GM12878 (cell line): Measurements from ENCODE around the gene DDX10. TPM values are rescaled to one million over a fixed set of nuclear protein-coding genes. Genes with fewer than 3 reads are reported as not detected.

Experiments used
- ATAC-seq: fragments of 200-7000 bp; cut with Tn5 transposase; 3 replicates; pipeline ENCODE4 v1.9.1; 2020; ENCODE audit warnings: mild to moderate bottlenecking, moderate library complexity
- BruUV-seq: library from RNA; stranded (reverse); fragments of 400-500 nt; replicated peaks from 2 replicates; lab custom pipeline; 2021; lab: Mats Ljungman, UMichigan
- CTCF ChIA-PET: fragments of 300-600 bp; sonication (Branson Sonifier 250); formaldehyde crosslinking; extraction: SDS; loops from one replicate; lab custom pipeline; 2021; ENCODE audit warnings: inconsistent platforms; lab: Yijun Ruan, JAX
- POLR2A ChIA-PET: fragments of 350-600 bp; formaldehyde crosslinking; extraction: SDS; loops from one replicate; lab custom pipeline; 2021; ENCODE audit warnings: inconsistent platforms; lab: Charles Lee
- RAD21 ChIA-PET: fragments of 300-600 bp; sonication (Branson Sonifier 250); formaldehyde crosslinking; loops from one replicate; lab custom pipeline; 2023; ENCODE audit warnings: antibody characterized with exemption; ENCODE audit not compliant: unreplicated experiment; lab: Charles Lee
- SMC1A ChIA-PET: fragments of 300-600 bp; sonication (Branson Sonifier 250); formaldehyde crosslinking; loops from one replicate; lab custom pipeline; 2023; ENCODE audit not compliant: unreplicated experiment, uncharacterized antibody; lab: Charles Lee
- DNase-seq: peaks from one replicate; pipeline ENCODE4 v3.0.0-alpha.2; 2011; ENCODE audit warnings: low read depth, low spot score
- FAIRE-seq: peaks from 3 replicates; lab custom pipeline; 2011; peaks lifted over from hg19 to GRCh38; lab: Jason Lieb, UNC
- H2AFZ ChIP-seq: 2 replicates; pipeline ENCODE4 v1.6.0; 2011; ENCODE audit warnings: low read depth, low read length, control low read depth; ENCODE audit not compliant: control insufficient read depth
- H3K27ac ChIP-seq: 2 replicates; pipeline ENCODE4 v1.5.1; 2011; ENCODE audit warnings: control low read depth; ENCODE audit not compliant: control insufficient read depth, insufficient read depth
- H3K27me3 ChIP-seq, 2 experiments: replicated peaks in 1 of 2; 2 replicates each; pipeline versions ENCODE4 v1.6.0 to v1.6.1; 2011; ENCODE audit warnings: low read length in 1 of 2; ENCODE audit not compliant: control insufficient read depth in 2 of 2, insufficient read depth in 2 of 2
- H3K36me3 ChIP-seq, 2 experiments: 2 replicates each; pipeline ENCODE4 v1.5.1; 2011; ENCODE audit warnings: low read length in 1 of 2; ENCODE audit not compliant: control insufficient read depth in 2 of 2, insufficient read depth in 2 of 2
- H3K4me1 ChIP-seq: 2 replicates; pipeline ENCODE4 v1.6.1; 2011; ENCODE audit warnings: mild to moderate bottlenecking, low read length, moderate library complexity, mixed read lengths; ENCODE audit not compliant: control insufficient read depth, insufficient read depth
- H3K4me2 ChIP-seq: 2 replicates; pipeline ENCODE4 v1.6.0; 2011; ENCODE audit warnings: control low read depth; ENCODE audit not compliant: control insufficient read depth, insufficient read depth
- H3K4me3 ChIP-seq: fragments of 200-600 bp; sonication (generic); 2 replicates; pipeline ENCODE4 v1.5.1; 2016
- H3K79me2 ChIP-seq: 2 replicates; pipeline ENCODE4 v1.6.0; 2011; ENCODE audit warnings: low read length; ENCODE audit not compliant: control insufficient read depth, insufficient read depth
- H3K9ac ChIP-seq: 2 replicates; pipeline ENCODE4 v1.8.0; 2011; ENCODE audit warnings: low read length, control low read depth, mixed read lengths; ENCODE audit not compliant: control insufficient read depth, insufficient read depth
- H3K9me3 ChIP-seq: replicated peaks from 3 replicates; pipeline ENCODE4 v1.5.1; 2011; ENCODE audit warnings: mild to moderate bottlenecking, low read length; ENCODE audit not compliant: control insufficient read depth, insufficient read depth
- H4K20me1 ChIP-seq: 2 replicates; pipeline ENCODE4 v1.6.0; 2011; ENCODE audit not compliant: control insufficient read depth, insufficient read depth
- CBFB ChIP-seq: IDR thresholded peaks from 2 replicates; pipeline ENCODE4 v1.6.1; 2016; ENCODE audit warnings: antibody characterized with exemption, low read depth
- CBX5 ChIP-seq: sonication (generic); IDR thresholded peaks from 2 replicates; pipeline ENCODE4 v1.6.1; 2016; ENCODE audit warnings: low read depth, moderate library complexity, mild to moderate bottlenecking, inconsistent platforms
- ESRRA ChIP-seq: IDR thresholded peaks from 2 replicates; pipeline ENCODE4 v1.6.1; 2012; ENCODE audit warnings: mild to moderate bottlenecking, low read length, improper control_type of control experiment
- JUND ChIP-seq: IDR thresholded peaks from 2 replicates; pipeline ENCODE4 v1.6.1; 2012; ENCODE audit warnings: low read depth, mild to moderate bottlenecking, low read length, improper control_type of control experiment, moderate library complexity
- NR2C2 ChIP-seq: IDR thresholded peaks from 2 replicates; pipeline ENCODE4 v1.6.1; 2011; ENCODE audit warnings: borderline replicate concordance, low read depth; ENCODE audit not compliant: control insufficient read depth, insufficient read length
- SKIL ChIP-seq: fragments of 450-650 bp; IDR thresholded peaks from 2 replicates; pipeline ENCODE4 v1.6.1; 2017; ENCODE audit warnings: mild to moderate bottlenecking, low read depth, inconsistent platforms; ENCODE audit not compliant: poor library complexity, severe bottlenecking
- SMARCA5 ChIP-seq: fragments of 450-650 bp; IDR thresholded peaks from 2 replicates; pipeline ENCODE4 v1.6.1; 2017; ENCODE audit warnings: mild to moderate bottlenecking
- SREBF1 ChIP-seq: IDR thresholded peaks from 2 replicates; pipeline ENCODE4 v1.6.1; 2012; ENCODE audit warnings: mild to moderate bottlenecking, low read length
- ZNF384 ChIP-seq: IDR thresholded peaks from 2 replicates; pipeline ENCODE4 v1.6.1; 2012; ENCODE audit warnings: low read depth, mild to moderate bottlenecking, low read length, improper control_type of control experiment, borderline replicate concordance
- WGBS: methylation state at CpG from one replicate; pipeline ENCODE4 v1.1.6; 2016; ENCODE audit warnings: low lambda C conversion rate; ENCODE audit not compliant: insufficient replicate concordance, insufficient coverage; ENCODE audit errors: missing lambda C conversion rate; 5-methylcytosine and 5-hydroxymethylcytosine counted together
- in situ Hi-C: fragments of 300-500 bp; cut with MboI; formaldehyde crosslinking; loops from 9 replicates; pipeline ENCODE4 v1.14.3; 2018; ENCODE audit warnings: mixed read lengths
- intact Hi-C: fragments of 100-400 bp; cut with micrococcal nuclease; formaldehyde crosslinking; loops from one replicate; pipeline ENCODE4 v1.14.2; 2022; ENCODE audit not compliant: unreplicated experiment
- polyA plus RNA-seq, 11 experiments: library from polyadenylated mRNA; depleted of rRNA in 4 of 11; unstranded in 6 of 11; stranded (reverse) in 5 of 11; fragments of >200 nt; fragmentation: Nextera tagmentation in 4 of 11; fragmentation: Illumina TruSeq in 1 of 11; extraction: Ambion mirVana in 4 of 11; extraction: Trizol in 1 of 11; gene quantifications; 1 replicate in 1 of 11; 2 replicates in 10 of 11; pipeline versions ENCODE4 v1.2.1 to v1.2.3, GENCODE V29; 2011 to 2016; ENCODE audit warnings: inconsistent platforms in 2 of 11, missing spikeins in 2 of 11, low read depth in 1 of 11
- total RNA-seq, 4 experiments: library from RNA; depleted of rRNA in 3 of 4; stranded (reverse); fragments of >200 nt in 3 of 4; fragmentation: Illumina TruSeq in 1 of 4; extraction: Trizol in 1 of 4; gene quantifications; 2 replicates each; pipeline versions ENCODE4 v1.2.1 to v1.2.3, GENCODE V29; 2013 to 2021
- TF ChIP-seq, protein P1 (sequence below): fragments of 450-650 bp; IDR thresholded peaks from 2 replicates; pipeline ENCODE4 v1.6.1; 2017; ENCODE audit warnings: mild to moderate bottlenecking, moderate library complexity

The DDX10 gene
- total and polyA plus RNA-seq, 10 of the 15 experiments (the other 5 are each of a cell fraction or from before 2014, with no cell fraction given) = 20.9 to 51.5 (median 31.9) TPM

DNA sequence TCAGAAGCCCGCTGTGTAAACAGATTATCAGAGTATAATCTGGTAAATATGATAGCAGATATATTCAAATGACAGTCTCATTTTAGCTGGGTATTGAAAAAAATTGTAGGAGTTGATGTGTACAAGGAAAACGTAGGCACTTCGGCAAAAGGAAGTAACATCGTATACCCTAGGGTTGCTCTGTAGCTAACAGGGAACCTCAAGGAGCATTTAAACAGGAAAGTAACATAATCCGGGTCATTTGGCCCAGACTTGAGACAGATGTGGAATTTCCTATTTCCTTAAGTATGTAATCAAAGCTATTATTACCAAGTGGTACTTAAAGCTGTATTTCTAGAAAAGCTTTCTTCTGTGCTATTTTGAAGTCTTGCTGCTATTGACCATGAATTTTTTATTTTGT, 215.6 kb downstream of the DDX10 start:
- H3K4me2 ChIP-seq = no peak overlapping the region

More for the DNA sequence above, 215.6 kb downstream of the DDX10 start:
- BruUV-seq = no TSS peak
- Histone ChIP-seq H3K4me3 (no peak overlapping the region), H3K27ac (no peak overlapping the region), H3K27me3 (no peaks in the 10 kb centered on the region), H3K4me1 (no peaks in the 10 kb centered on the region), H3K9me3 (no peaks in the 10 kb centered on the region), H3K9ac (no peak overlapping the region), H2AFZ (no peak overlapping the region), H4K20me1 (no peaks in the 10 kb centered on the region), H3K79me2 (no peaks in the 10 kb centered on the region), H3K36me3 (no peaks in the 10 kb centered on the region)
- POLR2A ChIA-PET = no interaction called here
- CTCF ChIA-PET = interaction anchor here (1.0 to 1.5 kb wide), 3 partner anchors 10 to 189 kb away, joined by 3 read pairs; no protein-coding TSS in a partner anchor
- SMC1A ChIA-PET = interaction anchor here (1.0 to 1.4 kb wide), 2 partner anchors 12 to 13 kb away, joined by 3 to 5 read pairs; no protein-coding TSS in a partner anchor
- in situ Hi-C loops (no loop called here), intact Hi-C loops (no loop called here)
- TF ChIP-seq, protein P1, sequence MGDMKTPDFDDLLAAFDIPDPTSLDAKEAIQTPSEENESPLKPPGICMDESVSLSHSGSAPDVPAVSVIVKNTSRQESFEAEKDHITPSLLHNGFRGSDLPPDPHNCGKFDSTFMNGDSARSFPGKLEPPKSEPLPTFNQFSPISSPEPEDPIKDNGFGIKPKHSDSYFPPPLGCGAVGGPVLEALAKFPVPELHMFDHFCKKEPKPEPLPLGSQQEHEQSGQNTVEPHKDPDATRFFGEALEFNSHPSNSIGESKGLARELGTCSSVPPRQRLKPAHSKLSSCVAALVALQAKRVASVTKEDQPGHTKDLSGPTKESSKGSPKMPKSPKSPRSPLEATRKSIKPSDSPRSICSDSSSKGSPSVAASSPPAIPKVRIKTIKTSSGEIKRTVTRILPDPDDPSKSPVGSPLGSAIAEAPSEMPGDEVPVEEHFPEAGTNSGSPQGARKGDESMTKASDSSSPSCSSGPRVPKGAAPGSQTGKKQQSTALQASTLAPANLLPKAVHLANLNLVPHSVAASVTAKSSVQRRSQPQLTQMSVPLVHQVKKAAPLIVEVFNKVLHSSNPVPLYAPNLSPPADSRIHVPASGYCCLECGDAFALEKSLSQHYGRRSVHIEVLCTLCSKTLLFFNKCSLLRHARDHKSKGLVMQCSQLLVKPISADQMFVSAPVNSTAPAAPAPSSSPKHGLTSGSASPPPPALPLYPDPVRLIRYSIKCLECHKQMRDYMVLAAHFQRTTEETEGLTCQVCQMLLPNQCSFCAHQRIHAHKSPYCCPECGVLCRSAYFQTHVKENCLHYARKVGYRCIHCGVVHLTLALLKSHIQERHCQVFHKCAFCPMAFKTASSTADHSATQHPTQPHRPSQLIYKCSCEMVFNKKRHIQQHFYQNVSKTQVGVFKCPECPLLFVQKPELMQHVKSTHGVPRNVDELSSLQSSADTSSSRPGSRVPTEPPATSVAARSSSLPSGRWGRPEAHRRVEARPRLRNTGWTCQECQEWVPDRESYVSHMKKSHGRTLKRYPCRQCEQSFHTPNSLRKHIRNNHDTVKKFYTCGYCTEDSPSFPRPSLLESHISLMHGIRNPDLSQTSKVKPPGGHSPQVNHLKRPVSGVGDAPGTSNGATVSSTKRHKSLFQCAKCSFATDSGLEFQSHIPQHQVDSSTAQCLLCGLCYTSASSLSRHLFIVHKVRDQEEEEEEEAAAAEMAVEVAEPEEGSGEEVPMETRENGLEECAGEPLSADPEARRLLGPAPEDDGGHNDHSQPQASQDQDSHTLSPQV = no peak
- TF ChIP-seq SKIL (no peak), JUND (no peak), ESRRA (no peak), NR2C2 (no peak), SMARCA5 (no peak), SREBF1 (no peak), CBFB (no peak), CBX5 (no peak), ZNF384 (no peak)
- no peak for FAIRE-seq
- 78% methylated on average over 5 of the region's 5 CpGs for WGBS
- ATAC-seq = no peak
- RAD21 ChIA-PET = no interaction called here
- no peak for DNase-seq
